Endothelial cell of umbilical vein (primary cell): ENCODE measurements around the gene MAN1A1. TPM values are rescaled to one million over a fixed set of nuclear protein-coding genes. Genes with fewer than 3 reads are reported as not detected.

ENCODE experiments used
- BruUV-seq: library from RNA; stranded (reverse); fragments of 400-500 nt; replicated peaks from 2 replicates; lab custom pipeline; 2021; lab: Mats Ljungman, UMichigan
- CTCF ChIA-PET: fragments of 300-600, 350-600 bp; sonication (Branson Sonifier 250); formaldehyde crosslinking; loops from one replicate; lab custom pipeline; 2021; ENCODE audit warnings: antibody characterized with exemption, inconsistent platforms; lab: Charles Lee
- POLR2A ChIA-PET: fragments of 300-600, 350-600 bp; sonication (Branson Sonifier 250); formaldehyde crosslinking; loops from one replicate; lab custom pipeline; 2021; ENCODE audit warnings: antibody characterized with exemption, inconsistent platforms; lab: Charles Lee
- DNase-seq: peaks from one replicate; pipeline ENCODE4 v3.0.0-alpha.2; 2011; ENCODE audit warnings: low read depth, low spot score
- FAIRE-seq: peaks from 2 replicates; lab custom pipeline; 2011; peaks lifted over from hg19 to GRCh38; lab: Jason Lieb, UNC
- H2AFZ ChIP-seq: 2 replicates; pipeline ENCODE4 v1.6.0; 2012; ENCODE audit warnings: low read depth, low read length, control low read depth, inconsistent platforms
- H3K27ac ChIP-seq: 2 replicates; pipeline ENCODE4 v1.5.1; 2011; ENCODE audit warnings: low read depth, mild to moderate bottlenecking, control low read depth, low read length, moderate library complexity; ENCODE audit not compliant: insufficient read depth
- H3K27me3 ChIP-seq, 2 experiments: 2 replicates each; pipeline versions ENCODE4 v1.6.0 to v1.6.1; 2011; ENCODE audit warnings: low read length in 2 of 2, mixed read lengths in 1 of 2; ENCODE audit not compliant: control insufficient read depth in 2 of 2, insufficient read depth in 2 of 2
- H3K36me3 ChIP-seq, 2 experiments: 2 replicates in 1 of 2; 3 replicates in 1 of 2; pipeline ENCODE4 v1.5.1; 2011; ENCODE audit warnings: low read length in 2 of 2, mild to moderate bottlenecking in 1 of 2, moderate library complexity in 1 of 2; ENCODE audit not compliant: control insufficient read depth in 2 of 2, insufficient read depth in 2 of 2; ENCODE audit errors: extremely low read depth in 1 of 2
- H3K4me1 ChIP-seq: 3 replicates; pipeline ENCODE4 v1.5.1; 2011; ENCODE audit warnings: mild to moderate bottlenecking, low read length; ENCODE audit not compliant: control insufficient read depth, insufficient read depth; ENCODE audit errors: extremely low read depth
- H3K4me2 ChIP-seq: 2 replicates; pipeline ENCODE4 v1.6.1; 2011; ENCODE audit warnings: low read length, control low read depth, mixed read lengths; ENCODE audit not compliant: insufficient read depth
- H3K4me3 ChIP-seq, 3 experiments: fragments of 200-600 bp in 1 of 3; sonication (generic), shearing (Covaris generic) in 1 of 3; replicated peaks in 1 of 3; 2 replicates each; pipeline ENCODE4 v1.5.1; 2011 to 2016; ENCODE audit warnings: control low read depth in 3 of 3, low read length in 3 of 3, mild to moderate bottlenecking in 2 of 3, inconsistent platforms in 1 of 3, low read depth in 1 of 3, moderate library complexity in 1 of 3; ENCODE audit not compliant: insufficient read depth in 1 of 3
- H3K79me2 ChIP-seq: 2 replicates; pipeline ENCODE4 v1.6.0; 2012; ENCODE audit warnings: low read length, inconsistent platforms; ENCODE audit not compliant: control insufficient read depth, insufficient read depth
- H3K9ac ChIP-seq: replicated peaks from 2 replicates; pipeline ENCODE3; 2011; ENCODE audit warnings: low read length, control low read depth; ENCODE audit not compliant: insufficient read depth; ENCODE audit errors: extremely low read depth
- H3K9me1 ChIP-seq: replicated peaks from 3 replicates; pipeline ENCODE4 v1.6.0; 2011; ENCODE audit warnings: mild to moderate bottlenecking, low read length; ENCODE audit not compliant: control insufficient read depth, insufficient read depth; ENCODE audit errors: extremely low read depth
- H3K9me3 ChIP-seq: replicated peaks from 2 replicates; pipeline ENCODE4 v1.5.1; 2012; ENCODE audit warnings: low read length, inconsistent platforms; ENCODE audit not compliant: control insufficient read depth, insufficient read depth
- H4K20me1 ChIP-seq: replicated peaks from 2 replicates; pipeline ENCODE3; 2011; ENCODE audit warnings: mild to moderate bottlenecking, low read length; ENCODE audit not compliant: control insufficient read depth, insufficient read depth; ENCODE audit errors: extremely low read depth
- EZH2 ChIP-seq: IDR thresholded peaks from 2 replicates; pipeline ENCODE4 v1.6.1; 2012; ENCODE audit warnings: borderline replicate concordance, low read depth, mild to moderate bottlenecking, moderate library complexity, low read length, inconsistent platforms; ENCODE audit not compliant: severe bottlenecking
- FOS ChIP-seq: IDR thresholded peaks from 2 replicates; pipeline ENCODE4 v1.6.1; 2011; ENCODE audit warnings: mild to moderate bottlenecking, low read length, moderate library complexity, borderline replicate concordance; ENCODE audit not compliant: insufficient read depth
- GATA2 ChIP-seq: IDR thresholded peaks from 2 replicates; pipeline ENCODE4 v1.7.0; 2011; ENCODE audit warnings: low read depth, mild to moderate bottlenecking, moderate library complexity, mixed read lengths, low read length; ENCODE audit not compliant: insufficient read length, insufficient read depth
- JUN ChIP-seq: IDR thresholded peaks from 2 replicates; pipeline ENCODE4 v1.6.1; 2011; ENCODE audit warnings: borderline replicate concordance, low read depth; ENCODE audit not compliant: insufficient read length, insufficient read depth
- MYC ChIP-seq: IDR thresholded peaks from one replicate; pipeline ENCODE4 v1.6.1; 2011; ENCODE audit warnings: mild to moderate bottlenecking, low read depth, low read length
- POLR2A ChIP-seq: IDR thresholded peaks from 2 replicates; pipeline ENCODE4 v1.6.1; 2012; ENCODE audit warnings: low read depth, mild to moderate bottlenecking, control low read depth, low read length
- POLR2AphosphoS5 ChIP-seq: IDR thresholded peaks from 2 replicates; pipeline ENCODE4 v1.6.1; 2012; ENCODE audit warnings: low read depth, mild to moderate bottlenecking, control low read depth, low read length, moderate library complexity; ENCODE audit not compliant: insufficient read depth
- dilution Hi-C: fragments of 300-500 bp; cut with MboI; formaldehyde crosslinking; loops from one replicate; pipeline ENCODE4 v1.15.0; 2019; ENCODE audit warnings: low sequenced_read_pairs; ENCODE audit not compliant: extremely low pct_ligation_motif_present
- intact Hi-C: fragments of 100-400 bp; cut with micrococcal nuclease; formaldehyde crosslinking; loops from one replicate; pipeline ENCODE4 v1.10.0; 2022
- polyA plus RNA-seq, 4 experiments: library from polyadenylated mRNA; depleted of rRNA in 3 of 4; stranded (reverse) in 3 of 4; unstranded in 1 of 4; fragments of >200 nt; gene quantifications; 2 replicates each; pipeline versions ENCODE4 v1.2.1 to v1.2.3, GENCODE V29; 2011 to 2012; ENCODE audit warnings: missing spikeins in 1 of 4
- total RNA-seq: library from RNA; stranded (reverse); gene quantifications from 2 replicates; pipeline ENCODE4 v1.2.3, GENCODE V29; 2021
- TF ChIP-seq, protein P1 (sequence below), 2 donors: IDR thresholded peaks; 1 replicate in 1 of 2; 2 replicates in 1 of 2; pipeline ENCODE4 v1.5.1; 2011; ENCODE audit warnings: low read length in 2 of 2, mild to moderate bottlenecking in 2 of 2, moderate library complexity in 2 of 2, control low read depth in 1 of 2, inconsistent platforms in 1 of 2, low read depth in 1 of 2; ENCODE audit not compliant: insufficient read depth in 1 of 2; ENCODE audit errors: extremely low read depth in 1 of 2
- TF ChIP-seq, protein P2 (sequence below): IDR thresholded peaks from 2 replicates; pipeline ENCODE4 v1.6.1; 2011; ENCODE audit not compliant: insufficient read depth, insufficient read length

Gene MAN1A1
- total and polyA plus RNA-seq, 2 donors (not counting 3 experiments of a cell fraction or from before 2014, with no cell fraction given), result 3.3 to 12.9 TPM

DNA sequence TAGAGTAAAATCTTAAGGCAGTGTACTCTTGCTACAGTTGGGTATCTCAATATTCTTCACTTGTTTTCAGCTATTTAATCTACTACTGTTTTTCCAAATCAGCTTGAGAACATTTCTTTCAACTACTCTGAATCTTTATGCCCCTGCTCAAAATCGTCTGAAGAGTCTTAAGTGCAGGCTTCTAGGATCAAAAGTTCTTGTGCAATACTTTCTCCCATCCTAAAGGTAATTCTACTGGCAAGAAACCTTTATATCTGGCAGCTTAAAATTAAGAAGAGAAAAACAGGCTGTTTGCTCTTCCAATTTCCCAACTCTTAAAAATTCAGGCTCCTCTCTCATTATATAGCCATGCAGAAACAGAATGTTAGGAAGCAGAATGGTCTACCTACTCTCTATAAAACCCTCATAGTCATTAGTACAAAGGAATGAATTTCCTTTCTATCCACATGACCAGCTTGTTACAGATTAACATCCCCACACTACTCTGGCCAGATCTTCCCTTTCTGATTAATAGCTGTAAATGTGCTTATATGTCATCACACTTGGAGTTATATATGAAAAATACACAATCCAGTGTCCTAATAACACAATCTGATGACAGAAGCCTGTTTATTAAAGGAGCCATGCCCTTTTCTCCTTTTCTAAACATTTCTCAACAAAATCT is 148.9 kb downstream of the MAN1A1 start:
- dilution Hi-C loops, result no loop called here
- FAIRE-seq, result no peak
- CTCF ChIA-PET, result no interaction called here

More for the DNA sequence above, 148.9 kb downstream of the MAN1A1 start:
- DNase-seq, result no peak
- TF ChIP-seq POLR2AphosphoS5 (no peak), POLR2A (no peak), MYC (no peak), EZH2 (no peak), GATA2 (no peak), JUN (no peak), FOS (no peak)
- TF ChIP-seq, protein P1, sequence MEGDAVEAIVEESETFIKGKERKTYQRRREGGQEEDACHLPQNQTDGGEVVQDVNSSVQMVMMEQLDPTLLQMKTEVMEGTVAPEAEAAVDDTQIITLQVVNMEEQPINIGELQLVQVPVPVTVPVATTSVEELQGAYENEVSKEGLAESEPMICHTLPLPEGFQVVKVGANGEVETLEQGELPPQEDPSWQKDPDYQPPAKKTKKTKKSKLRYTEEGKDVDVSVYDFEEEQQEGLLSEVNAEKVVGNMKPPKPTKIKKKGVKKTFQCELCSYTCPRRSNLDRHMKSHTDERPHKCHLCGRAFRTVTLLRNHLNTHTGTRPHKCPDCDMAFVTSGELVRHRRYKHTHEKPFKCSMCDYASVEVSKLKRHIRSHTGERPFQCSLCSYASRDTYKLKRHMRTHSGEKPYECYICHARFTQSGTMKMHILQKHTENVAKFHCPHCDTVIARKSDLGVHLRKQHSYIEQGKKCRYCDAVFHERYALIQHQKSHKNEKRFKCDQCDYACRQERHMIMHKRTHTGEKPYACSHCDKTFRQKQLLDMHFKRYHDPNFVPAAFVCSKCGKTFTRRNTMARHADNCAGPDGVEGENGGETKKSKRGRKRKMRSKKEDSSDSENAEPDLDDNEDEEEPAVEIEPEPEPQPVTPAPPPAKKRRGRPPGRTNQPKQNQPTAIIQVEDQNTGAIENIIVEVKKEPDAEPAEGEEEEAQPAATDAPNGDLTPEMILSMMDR (IDR thresholded peaks at IDR 0.05; ENCODE audit: extremely low read depth in 1 of 2, insufficient read depth in 1 of 2, low read depth in 1 of 2, low read length in 2 of 2), result no peak
- TF ChIP-seq, protein P2, sequence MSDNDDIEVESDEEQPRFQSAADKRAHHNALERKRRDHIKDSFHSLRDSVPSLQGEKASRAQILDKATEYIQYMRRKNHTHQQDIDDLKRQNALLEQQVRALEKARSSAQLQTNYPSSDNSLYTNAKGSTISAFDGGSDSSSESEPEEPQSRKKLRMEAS, result no peak
- H3K36me3 ChIP-seq, result no peaks in the 10 kb centered on the region
- no peaks in the 10 kb centered on the region for H3K4me1 ChIP-seq
- no peaks in the 10 kb centered on the region for H4K20me1 ChIP-seq
- no peaks in the 10 kb centered on the region for H3K27me3 ChIP-seq
- no peaks in the 10 kb centered on the region for H3K79me2 ChIP-seq
- no peaks in the 10 kb centered on the region for H3K9me1 ChIP-seq
- no peak overlapping the region for H3K4me3 ChIP-seq
- H3K9ac ChIP-seq, result no peak overlapping the region
- BruUV-seq, result no TSS peak
- POLR2A ChIA-PET, result no interaction called here
- no peaks in the 10 kb centered on the region for H3K9me3 ChIP-seq
- no peak overlapping the region for H3K27ac ChIP-seq
- no peak overlapping the region for H2AFZ ChIP-seq
- no peak overlapping the region for H3K4me2 ChIP-seq
- intact Hi-C loops, result no loop called here
